ENCODE results near the gene NIM1K. TPM values are rescaled to one million over a fixed set of nuclear protein-coding genes. Genes with fewer than 3 reads are reported as not detected.
"Not testable (repeated sequence)": the region's sequence is repeated elsewhere in the genome, so short reads cannot be mapped to it uniquely, and the experiment has no call there.

NIM1K gene
- total RNA-seq, 1 donor from 2014 or later: under 0.01 TPM

DNA sequence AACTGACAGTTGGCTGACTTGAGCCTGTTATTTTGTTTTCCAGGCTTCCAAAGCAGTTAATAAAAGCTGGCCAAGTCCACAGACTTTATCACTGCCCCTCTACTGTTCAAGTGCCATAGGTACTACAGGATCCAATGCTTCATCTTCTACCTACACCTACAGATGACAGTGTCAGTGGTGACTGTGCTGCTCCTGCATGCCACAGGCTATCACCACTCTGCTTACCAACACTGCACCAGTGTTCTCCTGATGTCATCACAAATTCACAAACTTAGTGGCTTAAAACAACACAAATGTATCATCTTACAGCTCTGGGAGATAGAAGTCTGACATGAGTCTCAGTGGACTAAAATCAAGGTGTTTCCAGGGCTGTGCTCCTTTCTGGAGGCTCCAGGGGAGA lies 94.6 kb downstream of the NIM1K start:
- no peak for DNase-seq

DNA sequence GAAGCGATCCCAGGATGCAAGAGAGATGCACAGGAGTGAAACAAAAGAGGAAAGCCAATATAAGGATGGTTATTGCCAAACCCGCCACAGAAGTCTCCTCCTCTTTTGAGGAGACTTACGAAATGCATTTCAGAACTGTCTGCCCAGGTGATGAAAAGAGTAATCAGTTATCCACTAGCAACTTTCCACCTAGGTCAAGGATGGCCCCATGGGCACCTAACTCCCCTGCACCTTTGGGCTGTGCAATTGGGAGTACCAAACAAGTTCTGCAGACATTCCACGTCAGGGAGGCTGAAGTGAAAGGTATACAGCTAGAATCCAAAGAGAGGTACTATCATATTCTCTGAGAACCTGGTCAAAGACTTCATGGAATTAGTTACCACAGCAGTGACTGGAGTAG lies 95.5 kb downstream of the NIM1K start:
- no peak for DNase-seq

GRCh38 chr5:43288269-43288831 lies 96.3 kb downstream of the NIM1K start:
- DNase-seq: no peak

- no peak for DNase-seq
These were observed 98.7 kb downstream of the NIM1K start for GRCh38 chr5:43290726-43291125.

- DNase-seq: no peak
These were observed 102.2 kb downstream of the NIM1K start for GRCh38 chr5:43294226-43294625.

- no peak for DNase-seq
These were observed 103.2 kb downstream of the NIM1K start for GRCh38 chr5:43295202-43295601.

- no peak for DNase-seq
These were observed 104.8 kb downstream of the NIM1K start for GRCh38 chr5:43296835-43297234.

- no peak for DNase-seq
These were observed 106.4 kb downstream of the NIM1K start for GRCh38 chr5:43298443-43298842.

DNA sequence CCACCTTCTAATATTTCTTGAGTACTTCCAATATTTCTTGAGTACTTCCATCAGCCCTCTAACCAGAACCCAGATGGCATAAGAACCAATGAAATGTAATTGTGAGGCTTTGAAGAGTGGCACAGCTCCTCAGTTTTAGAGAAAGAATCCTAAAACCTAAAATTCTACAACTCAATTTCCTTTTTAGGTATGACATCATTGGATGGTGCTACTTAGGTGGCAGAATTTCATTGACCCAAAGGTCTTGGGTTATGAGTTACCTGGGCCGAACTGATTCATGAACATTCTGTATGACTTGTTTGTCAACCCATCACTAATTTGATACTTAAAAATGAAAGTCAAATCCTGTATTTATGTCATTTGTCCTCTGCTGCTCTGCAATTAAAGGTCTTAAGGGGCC lies 108.1 kb downstream of the NIM1K start:
- DNase-seq: no peak

GRCh38 chr5:43301653-43302091 lies 109.6 kb downstream of the NIM1K start:
- no peak for DNase-seq

DNA sequence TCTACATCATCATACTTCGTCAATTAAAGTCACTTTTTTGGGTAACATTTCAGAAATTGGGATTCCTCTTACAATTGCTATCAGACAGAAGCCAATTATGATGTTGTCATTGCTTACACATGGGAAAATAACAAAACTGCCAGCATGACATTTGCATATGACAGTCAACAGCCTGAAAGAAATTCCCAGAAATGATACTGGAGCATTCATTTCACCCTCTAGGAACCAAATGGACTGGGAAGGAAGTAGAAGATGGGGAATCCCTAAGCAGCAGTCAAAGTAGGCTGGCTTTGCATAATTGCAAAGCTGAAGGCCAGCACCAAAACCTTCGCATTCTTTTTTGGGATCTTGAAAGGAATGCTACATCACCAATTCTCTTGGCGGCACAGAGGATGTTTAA lies 110.5 kb downstream of the NIM1K start:
- DNase-seq: no peak

DNA sequence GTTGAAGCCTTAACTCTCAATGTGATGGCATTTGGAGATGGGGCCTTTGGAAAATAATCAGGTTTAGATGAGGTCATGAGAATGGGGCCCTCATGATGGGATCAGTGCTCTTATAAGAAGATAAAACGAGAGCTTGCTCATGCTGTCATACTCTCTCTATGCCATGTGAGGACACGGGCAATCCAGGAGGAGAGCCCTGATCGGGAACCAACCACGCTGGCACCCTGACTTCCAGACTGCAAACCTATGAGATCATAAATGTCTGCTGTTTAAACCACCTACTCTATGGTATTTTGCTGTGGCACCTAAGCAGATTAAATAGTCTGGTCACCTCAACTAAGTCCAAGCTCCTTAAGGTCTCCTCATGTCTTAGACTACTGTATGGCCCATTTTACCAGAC lies 111.2 kb downstream of the NIM1K start:
- DNase-seq: no peak

- no peak for DNase-seq
These were observed 112.5 kb downstream of the NIM1K start for GRCh38 chr5:43304525-43304924.

- peak; percentile 76 for DNase-seq
These were observed 114.0 kb downstream of the NIM1K start for GRCh38 chr5:43305948-43306565.

GRCh38 chr5:43306954-43307353 lies 114.9 kb downstream of the NIM1K start:
- DNase-seq: not testable (repeated sequence)

DNA sequence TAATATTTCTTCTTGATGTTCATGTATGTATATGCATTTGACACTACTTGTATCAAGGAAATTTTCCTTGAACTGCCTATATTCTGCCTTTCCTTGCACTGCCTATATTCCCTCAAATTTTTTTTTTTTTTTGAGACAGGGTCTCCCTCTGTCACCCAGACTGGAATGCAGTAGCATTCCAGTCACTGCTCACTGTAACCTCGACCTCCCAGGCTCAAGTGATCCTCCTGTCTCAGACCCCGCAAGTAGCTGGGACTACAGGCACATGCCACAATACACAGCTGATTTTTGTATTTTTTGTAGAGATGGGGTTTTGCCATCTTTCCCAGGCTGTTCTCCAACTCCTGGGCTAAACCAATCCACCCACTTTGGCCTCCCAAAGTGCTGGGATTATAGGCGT lies 117.1 kb downstream of the NIM1K start:
- no peak for DNase-seq

DNA sequence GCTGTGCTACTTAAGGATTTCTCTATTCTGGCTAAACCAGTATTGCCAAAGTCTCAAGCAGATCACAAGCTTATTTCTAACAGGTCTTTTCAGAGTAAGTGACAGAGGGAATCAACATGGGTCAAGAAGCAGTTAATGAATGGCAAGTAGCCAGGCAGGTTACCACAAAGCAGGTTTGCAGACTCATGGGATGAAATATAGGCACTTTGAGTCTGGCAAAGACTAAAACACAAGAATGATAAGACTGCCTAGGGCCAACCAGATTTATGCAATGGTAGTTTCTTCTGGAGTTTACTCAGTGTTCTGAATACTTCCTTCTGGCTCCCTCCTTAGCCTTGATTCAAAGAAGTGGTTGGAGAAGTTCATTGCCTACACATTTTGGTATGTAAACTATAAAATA lies 117.6 kb downstream of the NIM1K start:
- no peak for DNase-seq

- no peak for DNase-seq
These were observed 120.1 kb downstream of the NIM1K start for GRCh38 chr5:43312076-43312661.

DNA sequence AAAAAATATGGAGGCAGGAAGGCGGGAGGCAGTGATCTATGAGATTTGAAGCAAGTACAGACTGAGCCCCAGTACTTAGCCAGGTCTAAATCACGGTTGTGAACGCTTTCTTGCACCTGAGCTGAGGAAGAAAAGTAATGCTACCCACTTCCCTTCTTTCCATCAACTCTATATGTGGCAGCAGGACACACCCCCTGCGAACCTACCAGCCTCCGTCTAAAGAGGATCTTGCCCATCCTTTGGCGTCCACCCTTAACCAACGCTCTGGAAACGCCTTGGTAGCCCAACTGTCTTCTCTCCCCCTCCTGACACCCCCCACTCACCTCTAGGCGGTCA lies 120.6 kb downstream of the NIM1K start:
- DNase-seq: no peak

GRCh38 chr5:43313035-43313853 lies 121.2 kb downstream of the NIM1K start, which contains the start of gene HMGCS1:
HMGCS1 (minus strand) TSS chr5:43313412; CDS start chr5:43298965, 14,447 bp downstream.
- peak; percentile 100 for DNase-seq

- DNase-seq: no peak
These were observed 121.9 kb downstream of the NIM1K start for GRCh38 chr5:43313854-43314457.

DNA sequence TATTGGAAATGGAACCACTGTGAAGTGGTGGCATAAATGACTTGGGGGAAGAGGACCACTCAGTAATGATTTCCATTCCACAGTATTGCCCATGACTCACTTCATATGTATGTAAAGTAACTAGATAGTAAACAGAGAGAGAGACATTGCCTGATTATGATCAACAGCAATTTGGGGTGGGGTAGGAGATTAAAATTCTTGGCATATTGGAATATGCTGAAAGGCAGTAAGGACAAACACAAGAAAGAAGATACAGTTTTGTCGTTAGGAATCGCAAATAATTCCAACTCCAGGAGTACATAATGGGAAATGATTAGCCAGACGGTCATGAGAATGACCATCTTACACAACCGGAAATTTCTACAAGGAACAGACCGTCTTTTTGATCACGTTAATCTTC lies 122.7 kb downstream of the NIM1K start:
- no peak for DNase-seq

DNA sequence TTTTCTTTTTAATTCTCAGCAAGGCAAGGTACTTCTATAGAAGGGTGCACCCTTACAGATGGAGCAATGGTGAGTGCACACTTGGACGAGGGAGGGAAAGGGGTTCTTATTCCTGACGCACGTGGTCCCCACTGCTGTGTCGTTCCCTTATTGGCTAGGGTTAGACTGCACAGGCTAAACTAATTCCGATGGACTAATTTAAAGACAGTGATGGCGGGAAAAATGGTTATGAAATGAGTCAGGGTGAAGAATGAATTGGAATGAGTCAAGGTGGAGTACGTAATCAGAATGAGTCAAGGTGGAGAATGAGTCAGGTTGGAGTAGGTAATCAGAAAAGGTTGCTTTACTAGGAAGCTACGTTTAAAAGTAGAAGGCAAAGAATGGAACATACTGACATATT lies 123.2 kb downstream of the NIM1K start:
- no peak for DNase-seq
